ENCODE data around the gene DKK3. TPM values are rescaled to one million over a fixed set of nuclear protein-coding genes. Genes with fewer than 3 reads are reported as not detected.

Gene DKK3
- total RNA-seq, 3 donors from 2014 or later: 0.34 to 0.51 (median 0.35) TPM

- DNase-seq (no peak), ATAC-seq (no peak)
- H3K4me1 Mint-ChIP-seq (ENCODE audit: low read depth): peaks cover 13% of the 10 kb centered on the region
- no peak overlapping the region for H3K4me3 Mint-ChIP-seq
- H3K36me3 Mint-ChIP-seq (ENCODE audit: insufficient read depth): no peaks in the 10 kb centered on the region
- peaks cover 54% of the 10 kb centered on the region for H3K27me3 Mint-ChIP-seq (ENCODE audit: low read depth)
- no peaks in the 10 kb centered on the region for H3K9me3 Mint-ChIP-seq
These were observed 5.1 kb downstream of the DKK3 start for GRCh38 chr11:12003336-12003735.

GRCh38 chr11:12001186-12001585, 7.2 kb downstream of the DKK3 start:
- Mint-ChIP-seq H3K36me3 (ENCODE audit: insufficient read depth) (no peaks in the 10 kb centered on the region), H3K4me1 (ENCODE audit: low read depth) (peaks cover 7% of the 10 kb centered on the region), H3K9me3 (no peaks in the 10 kb centered on the region), H3K4me3 (no peak overlapping the region), H3K27me3 (ENCODE audit: low read depth) (peaks cover 40% of the 10 kb centered on the region)
- ATAC-seq (no peak), DNase-seq (no peak)

GRCh38 chr11:11998091-11998781, 10.2 kb downstream of the DKK3 start:
- Mint-ChIP-seq H3K27me3 (ENCODE audit: low read depth) (peaks cover 33% of the 10 kb centered on the region), H3K36me3 (ENCODE audit: insufficient read depth) (no peaks in the 10 kb centered on the region), H3K4me1 (ENCODE audit: low read depth) (peaks cover 7% of the 10 kb centered on the region), H3K9me3 (no peaks in the 10 kb centered on the region), H3K4me3 (peak overlapping the region; percentile 59)
- DNase-seq (no peak), ATAC-seq (no peak)

- H3K27me3 Mint-ChIP-seq (ENCODE audit: low read depth): peaks cover 27% of the 10 kb centered on the region
- no peaks in the 10 kb centered on the region for H3K9me3 Mint-ChIP-seq
- ATAC-seq (no peak), DNase-seq (no peak)
- H3K4me1 Mint-ChIP-seq (ENCODE audit: low read depth): peaks cover 7% of the 10 kb centered on the region
- no peak overlapping the region for H3K4me3 Mint-ChIP-seq
- H3K36me3 Mint-ChIP-seq (ENCODE audit: insufficient read depth): no peaks in the 10 kb centered on the region
These were observed 11.4 kb downstream of the DKK3 start for GRCh38 chr11:11997049-11997322.

- no peaks in the 10 kb centered on the region for H3K36me3 Mint-ChIP-seq (ENCODE audit: insufficient read depth)
- no peak for ATAC-seq
- H3K4me1 Mint-ChIP-seq (ENCODE audit: low read depth): peaks cover 7% of the 10 kb centered on the region
- peaks cover 26% of the 10 kb centered on the region for H3K27me3 Mint-ChIP-seq (ENCODE audit: low read depth)
- no peak overlapping the region for H3K4me3 Mint-ChIP-seq
- H3K9me3 Mint-ChIP-seq: no peaks in the 10 kb centered on the region
- DNase-seq: no peak
These were observed 11.9 kb downstream of the DKK3 start for GRCh38 chr11:11996321-11997048.

- H3K36me3 Mint-ChIP-seq (ENCODE audit: insufficient read depth): no peaks in the 10 kb centered on the region
- no peaks in the 10 kb centered on the region for H3K9me3 Mint-ChIP-seq
- H3K27me3 Mint-ChIP-seq (ENCODE audit: low read depth): peaks cover 26% of the 10 kb centered on the region
- H3K4me3 Mint-ChIP-seq: no peak overlapping the region
- no peak for ATAC-seq
- H3K4me1 Mint-ChIP-seq (ENCODE audit: low read depth): peaks cover 7% of the 10 kb centered on the region
- DNase-seq: no peak
These were observed 12.8 kb downstream of the DKK3 start for GRCh38 chr11:11995601-11996000.

GRCh38 chr11:11993839-11994238, 14.6 kb downstream of the DKK3 start:
- H3K9me3 Mint-ChIP-seq: no peaks in the 10 kb centered on the region
- no peaks in the 10 kb centered on the region for H3K36me3 Mint-ChIP-seq (ENCODE audit: insufficient read depth)
- peaks cover 26% of the 10 kb centered on the region for H3K27me3 Mint-ChIP-seq (ENCODE audit: low read depth)
- DNase-seq (no peak), ATAC-seq (no peak)
- H3K4me1 Mint-ChIP-seq (ENCODE audit: low read depth): peaks cover 7% of the 10 kb centered on the region
- no peak overlapping the region for H3K4me3 Mint-ChIP-seq

GRCh38 chr11:11992257-11993212, 15.9 kb downstream of the DKK3 start:
- ATAC-seq (no peak), DNase-seq (no peak)
- Mint-ChIP-seq H3K27me3 (ENCODE audit: low read depth) (peaks cover 24% of the 10 kb centered on the region), H3K4me3 (no peak overlapping the region), H3K36me3 (ENCODE audit: insufficient read depth) (no peaks in the 10 kb centered on the region), H3K9me3 (no peaks in the 10 kb centered on the region), H3K4me1 (ENCODE audit: low read depth) (peaks cover 3% of the 10 kb centered on the region)

GRCh38 chr11:11989774-11990744, 18.4 kb downstream of the DKK3 start:
- peaks cover 17% of the 10 kb centered on the region for H3K27me3 Mint-ChIP-seq (ENCODE audit: low read depth)
- no peaks in the 10 kb centered on the region for H3K9me3 Mint-ChIP-seq
- peaks cover 5% of the 10 kb centered on the region for H3K4me1 Mint-ChIP-seq (ENCODE audit: low read depth)
- DNase-seq (no peak), ATAC-seq (no peak)
- H3K36me3 Mint-ChIP-seq (ENCODE audit: insufficient read depth): no peaks in the 10 kb centered on the region
- no peak overlapping the region for H3K4me3 Mint-ChIP-seq

- no peak for ATAC-seq
- H3K9me3 Mint-ChIP-seq: no peaks in the 10 kb centered on the region
- no peaks in the 10 kb centered on the region for H3K36me3 Mint-ChIP-seq (ENCODE audit: insufficient read depth)
- peaks cover 5% of the 10 kb centered on the region for H3K4me1 Mint-ChIP-seq (ENCODE audit: low read depth)
- DNase-seq: no peak
- H3K27me3 Mint-ChIP-seq (ENCODE audit: low read depth): peaks cover 7% of the 10 kb centered on the region
- H3K4me3 Mint-ChIP-seq: no peak overlapping the region
These were observed 19.7 kb downstream of the DKK3 start for GRCh38 chr11:11988681-11989261.

GRCh38 chr11:11988099-11988651, 20.3 kb downstream of the DKK3 start:
- ATAC-seq: no peak
- Mint-ChIP-seq H3K9me3 (no peaks in the 10 kb centered on the region), H3K4me1 (ENCODE audit: low read depth) (peaks cover 5% of the 10 kb centered on the region), H3K36me3 (ENCODE audit: insufficient read depth) (no peaks in the 10 kb centered on the region), H3K27me3 (ENCODE audit: low read depth) (peaks cover 3% of the 10 kb centered on the region), H3K4me3 (no peak overlapping the region)
- DNase-seq: no peak

GRCh38 chr11:11987503-11988022, 20.9 kb downstream of the DKK3 start:
- no peak overlapping the region for H3K4me3 Mint-ChIP-seq
- DNase-seq (no peak), ATAC-seq (peak; percentile 56 to 70)

More at GRCh38 chr11:11987503-11988022, 20.9 kb downstream of the DKK3 start:
- Mint-ChIP-seq H3K4me1 (ENCODE audit: low read depth) (peaks cover 5% of the 10 kb centered on the region), H3K27me3 (ENCODE audit: low read depth) (peaks cover 3% of the 10 kb centered on the region), H3K36me3 (ENCODE audit: insufficient read depth) (no peaks in the 10 kb centered on the region), H3K9me3 (no peaks in the 10 kb centered on the region)
